SU-DHL-6 (cell line): ENCODE results near the gene TMEM154.

ENCODE experiments used
- EZH2phosphoT487 ChIP-seq: fragments of 200-600 bp; sonication (generic), shearing (Covaris generic); conservative IDR thresholded peaks from 2 replicates; pipeline ENCODE4 v1.6.1; 2018; ENCODE audit warnings: mild to moderate bottlenecking, antibody characterized with exemption, low read length, moderate library complexity, mixed read lengths
- TF ChIP-seq, protein P1 (sequence below): fragments of 200-600 bp; sonication (generic); IDR thresholded peaks from one replicate; pipeline ENCODE4 v1.5.1; 2017; ENCODE audit warnings: antibody characterized with exemption, mild to moderate bottlenecking, low read length, moderate library complexity; ENCODE audit not compliant: insufficient read depth, poor library complexity, severe bottlenecking

DNA sequence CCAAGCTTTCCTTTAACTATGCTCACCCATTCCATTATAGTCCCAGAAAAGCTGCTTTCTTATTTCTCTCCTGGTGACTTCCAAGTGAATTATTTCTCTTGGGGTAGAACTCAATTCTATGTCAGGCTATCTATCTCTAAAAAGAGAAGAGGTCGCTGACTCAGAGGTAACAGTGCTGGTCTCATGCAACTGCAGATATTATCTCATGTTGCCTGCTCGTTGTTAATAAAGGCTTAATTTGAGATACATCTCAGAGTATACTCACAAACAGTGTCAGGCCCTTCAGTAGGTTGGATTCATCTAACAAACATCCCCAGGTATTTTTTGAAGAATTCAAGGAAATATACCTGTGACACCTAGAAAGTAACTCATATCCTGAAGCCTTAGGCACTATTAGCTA lies 2.7 kb downstream of the TMEM154 start:
- TF ChIP-seq, protein P1, sequence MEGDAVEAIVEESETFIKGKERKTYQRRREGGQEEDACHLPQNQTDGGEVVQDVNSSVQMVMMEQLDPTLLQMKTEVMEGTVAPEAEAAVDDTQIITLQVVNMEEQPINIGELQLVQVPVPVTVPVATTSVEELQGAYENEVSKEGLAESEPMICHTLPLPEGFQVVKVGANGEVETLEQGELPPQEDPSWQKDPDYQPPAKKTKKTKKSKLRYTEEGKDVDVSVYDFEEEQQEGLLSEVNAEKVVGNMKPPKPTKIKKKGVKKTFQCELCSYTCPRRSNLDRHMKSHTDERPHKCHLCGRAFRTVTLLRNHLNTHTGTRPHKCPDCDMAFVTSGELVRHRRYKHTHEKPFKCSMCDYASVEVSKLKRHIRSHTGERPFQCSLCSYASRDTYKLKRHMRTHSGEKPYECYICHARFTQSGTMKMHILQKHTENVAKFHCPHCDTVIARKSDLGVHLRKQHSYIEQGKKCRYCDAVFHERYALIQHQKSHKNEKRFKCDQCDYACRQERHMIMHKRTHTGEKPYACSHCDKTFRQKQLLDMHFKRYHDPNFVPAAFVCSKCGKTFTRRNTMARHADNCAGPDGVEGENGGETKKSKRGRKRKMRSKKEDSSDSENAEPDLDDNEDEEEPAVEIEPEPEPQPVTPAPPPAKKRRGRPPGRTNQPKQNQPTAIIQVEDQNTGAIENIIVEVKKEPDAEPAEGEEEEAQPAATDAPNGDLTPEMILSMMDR: no peak
- no peak for TF ChIP-seq EZH2phosphoT487
